Middle frontal gyrus (tissue), 1 donor: Measurements from ENCODE around the gene OST4.
A peak's percentile ranks its signal among the peaks of the same experiment; 100 is the strongest.

Source experiments
- DNase-seq: peaks from one replicate; pipeline ENCODE4 v3.0.0-alpha.2; 2015; ENCODE audit warnings: low spot score; ENCODE audit errors: extremely low spot score

OST4 gene

DNA sequence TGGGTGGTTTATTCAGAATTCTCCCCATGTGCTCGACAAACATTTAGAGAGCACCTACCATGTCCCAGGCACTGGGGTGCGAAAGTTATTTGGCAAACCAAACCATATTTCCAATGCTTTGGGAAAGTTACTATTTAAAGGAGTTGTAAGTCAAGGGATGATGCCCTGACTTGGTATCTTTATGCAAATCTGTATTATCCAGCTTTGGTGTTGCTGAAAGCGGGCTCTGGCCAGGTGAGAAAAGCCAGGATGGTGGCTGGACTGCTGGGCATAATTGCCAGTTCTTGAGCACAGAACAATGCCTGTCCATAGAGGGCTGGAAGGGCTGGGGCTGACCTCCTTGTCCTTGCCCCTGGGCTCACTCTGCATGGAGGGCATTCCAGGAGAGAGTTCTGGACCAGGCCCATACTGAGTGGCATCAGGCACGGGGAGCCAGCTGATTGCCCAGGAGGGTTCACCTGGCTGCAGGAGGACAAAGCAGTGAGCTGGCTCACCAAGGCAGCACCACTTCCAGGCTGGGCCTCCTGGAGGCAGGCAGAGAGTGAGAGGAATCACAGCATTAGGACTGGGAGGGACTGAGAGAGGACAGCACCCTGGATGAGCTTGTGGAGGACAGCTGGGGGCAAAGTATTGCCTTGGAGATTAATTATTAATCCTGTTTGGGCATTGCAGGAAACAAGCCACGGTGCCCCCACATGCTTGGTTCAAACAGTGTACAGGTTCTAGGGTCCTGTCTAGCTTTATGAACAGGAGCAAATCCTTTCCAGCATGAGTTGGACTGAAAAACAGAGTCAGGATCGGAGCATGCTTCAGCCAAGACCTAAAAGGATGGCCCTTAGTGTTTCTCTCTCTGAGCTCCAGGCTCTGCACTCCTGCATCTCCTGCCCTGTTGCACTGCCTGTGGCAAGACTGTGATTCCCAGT, 22.2 kb upstream of the OST4 start:
- DNase-seq, result no peak

DNA sequence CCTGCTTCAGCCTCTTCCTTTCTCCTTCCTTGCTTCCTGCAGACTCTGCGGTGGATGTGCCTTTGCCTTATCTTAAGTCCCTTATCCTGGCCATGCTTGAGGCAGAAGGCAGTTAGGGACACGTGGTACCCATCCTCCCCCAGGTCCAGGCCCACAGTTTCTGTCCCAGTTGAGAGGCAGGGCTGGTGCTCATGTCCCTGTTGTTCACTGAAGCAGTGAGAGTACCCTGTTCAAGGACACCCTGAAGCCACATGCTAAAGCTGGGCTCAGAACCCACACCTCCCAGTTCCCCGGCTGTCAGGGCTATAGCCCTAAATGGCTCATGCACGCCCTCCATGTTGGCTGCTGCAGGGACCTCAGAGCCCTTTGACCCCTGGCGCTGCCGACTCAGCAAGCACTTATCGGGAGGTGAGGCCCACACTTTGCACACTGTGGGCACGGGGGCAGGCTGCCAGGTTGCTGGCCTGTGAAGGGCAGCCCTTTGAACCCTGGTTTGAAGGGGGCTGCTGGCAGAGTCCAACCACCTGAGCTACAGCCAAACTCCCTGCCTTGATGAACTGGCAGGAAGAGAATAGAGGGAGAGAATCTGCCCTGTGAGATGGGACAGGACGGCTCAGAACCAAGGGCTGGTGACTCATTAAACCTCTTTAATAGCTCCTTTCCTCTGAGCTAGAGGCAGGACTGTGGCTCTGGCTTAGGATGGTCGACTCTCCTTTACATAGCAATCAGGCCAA, 21.4 kb upstream of the OST4 start:
- DNase-seq, result no peak

DNA sequence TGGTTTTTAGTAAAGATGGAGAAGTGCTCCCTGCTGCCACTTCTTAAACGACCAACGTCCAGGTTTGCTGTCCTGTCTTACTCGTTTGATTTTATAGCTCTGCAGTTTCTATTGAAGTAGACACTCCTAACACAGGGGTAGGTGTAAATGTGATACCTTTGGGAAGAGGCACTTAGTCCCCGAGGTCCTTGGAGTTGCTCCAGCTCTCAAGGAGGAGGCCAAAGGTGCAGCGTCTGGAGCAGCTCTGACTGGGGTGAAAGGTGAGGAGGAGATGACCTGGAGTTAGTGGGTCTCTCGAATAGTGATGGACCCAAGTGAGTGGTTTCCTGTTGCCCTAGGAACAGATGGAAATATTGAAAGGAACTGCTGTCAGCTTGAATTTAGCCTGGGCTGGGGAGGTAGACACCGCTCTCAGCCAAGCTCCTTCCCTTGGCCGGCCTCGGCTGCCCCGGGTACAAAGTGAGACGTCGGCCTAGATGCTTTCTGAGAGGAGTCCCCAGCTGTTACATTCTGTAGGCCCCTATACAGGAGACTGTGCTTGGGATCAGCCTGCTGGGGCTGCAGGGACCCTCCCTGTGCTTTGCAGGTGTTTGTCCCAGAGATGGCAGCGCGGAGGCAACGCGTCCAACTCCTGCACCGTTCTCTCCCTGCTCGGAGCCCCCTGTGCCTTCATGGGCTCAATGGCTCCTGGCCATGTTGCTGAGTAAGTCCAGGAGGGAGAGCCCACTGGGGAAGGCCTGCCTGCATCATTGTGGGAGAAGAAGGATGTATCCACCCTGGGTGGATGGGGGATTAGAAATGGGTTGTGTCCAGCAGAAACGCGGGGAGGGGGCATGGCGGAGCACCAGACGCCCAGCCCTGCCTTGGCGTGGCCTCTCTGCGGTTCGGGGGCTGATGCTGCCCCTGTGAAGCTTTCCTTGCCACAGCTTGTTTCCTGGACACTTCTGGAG, 20.6 kb upstream of the OST4 start:
- no peak for DNase-seq

DNA sequence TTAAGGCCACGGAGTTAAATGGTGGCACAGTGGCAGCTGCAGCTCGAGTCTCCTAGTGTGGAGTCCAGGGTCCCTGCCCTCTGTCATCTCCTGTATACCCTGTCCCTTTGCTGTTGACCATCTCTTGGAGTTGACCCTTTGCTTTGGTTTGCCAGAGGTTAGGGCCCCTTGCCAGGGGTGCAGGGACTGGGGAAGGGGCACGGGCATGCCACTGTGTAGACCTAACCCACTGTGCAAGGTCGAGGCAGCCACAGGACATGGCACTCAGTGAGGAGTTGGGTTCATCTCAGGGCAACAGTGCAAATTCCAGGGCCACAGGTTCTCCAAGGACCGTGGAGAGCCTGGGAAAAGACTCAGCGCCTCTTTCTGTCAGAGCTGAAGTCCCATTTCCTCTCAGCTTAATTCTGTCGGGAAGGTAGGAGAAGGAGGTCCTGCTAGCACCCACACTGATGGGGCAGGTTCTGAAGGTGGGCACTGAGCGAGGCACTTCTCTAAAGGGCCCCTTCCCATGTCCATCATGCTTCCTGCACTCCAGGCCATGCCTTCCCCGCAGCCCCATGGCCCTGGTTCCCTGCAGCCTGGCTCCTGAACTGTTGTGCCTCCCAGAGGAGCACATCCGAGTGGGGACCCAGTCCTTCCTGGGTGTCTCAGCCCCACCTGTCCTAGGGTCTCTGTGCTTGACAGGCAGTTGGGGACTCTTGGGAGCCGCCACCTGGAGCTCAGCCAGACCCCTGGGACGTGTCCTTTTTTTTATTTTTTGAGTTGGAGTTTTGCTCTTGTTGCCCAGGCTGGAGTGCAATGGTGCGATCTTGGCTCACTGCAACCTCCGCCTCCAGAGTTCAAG, 17.9 kb upstream of the OST4 start:
- DNase-seq, result no peak

DNA sequence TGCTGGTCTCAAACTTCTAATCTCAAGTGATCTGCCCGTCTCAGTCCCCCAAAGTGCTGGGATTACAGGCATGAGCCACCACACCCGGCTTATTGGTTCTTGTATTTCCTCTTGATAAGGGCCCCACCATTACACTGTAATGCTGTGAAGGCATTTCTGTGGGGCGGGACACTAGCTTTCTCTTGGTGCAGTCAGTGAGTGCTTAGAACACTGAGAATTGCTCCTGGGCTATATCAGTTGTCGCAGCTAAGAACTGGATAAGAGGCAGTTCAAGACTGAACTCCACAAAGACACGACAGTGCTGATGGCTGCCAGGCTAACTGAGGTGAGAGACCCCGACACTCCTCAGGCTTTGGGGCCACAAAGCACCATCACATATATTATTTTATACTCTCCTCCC, 17.2 kb upstream of the OST4 start:
- no peak for DNase-seq

DNA sequence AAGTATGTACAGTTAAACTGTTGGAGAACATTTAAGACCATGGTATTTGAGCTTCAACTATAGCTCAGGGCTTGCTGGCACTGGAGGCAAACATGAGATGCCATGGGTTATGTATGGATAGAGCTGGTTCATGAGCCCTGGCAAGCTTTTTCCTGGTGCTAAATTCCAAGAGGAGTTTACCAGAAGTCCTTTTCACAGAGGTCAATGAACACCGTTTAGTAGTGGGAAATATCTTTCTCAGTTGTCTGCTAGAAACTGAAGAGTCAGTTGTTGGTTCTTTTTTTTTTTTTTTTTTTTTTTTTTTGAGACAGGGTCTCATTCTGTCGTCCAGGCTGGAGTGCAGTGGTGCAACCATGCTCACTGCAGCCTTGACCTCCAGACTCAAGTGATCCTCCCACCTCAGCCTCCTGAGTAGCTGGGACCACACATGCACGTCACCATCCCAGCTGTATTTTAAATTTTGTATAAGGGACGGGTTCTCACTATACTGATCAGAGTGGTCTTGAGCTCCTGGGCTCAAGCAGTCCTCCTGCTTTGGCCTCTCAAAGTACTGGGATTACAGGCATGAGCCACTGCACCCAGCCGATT, 16.5 kb upstream of the OST4 start:
- no peak for DNase-seq

DNA sequence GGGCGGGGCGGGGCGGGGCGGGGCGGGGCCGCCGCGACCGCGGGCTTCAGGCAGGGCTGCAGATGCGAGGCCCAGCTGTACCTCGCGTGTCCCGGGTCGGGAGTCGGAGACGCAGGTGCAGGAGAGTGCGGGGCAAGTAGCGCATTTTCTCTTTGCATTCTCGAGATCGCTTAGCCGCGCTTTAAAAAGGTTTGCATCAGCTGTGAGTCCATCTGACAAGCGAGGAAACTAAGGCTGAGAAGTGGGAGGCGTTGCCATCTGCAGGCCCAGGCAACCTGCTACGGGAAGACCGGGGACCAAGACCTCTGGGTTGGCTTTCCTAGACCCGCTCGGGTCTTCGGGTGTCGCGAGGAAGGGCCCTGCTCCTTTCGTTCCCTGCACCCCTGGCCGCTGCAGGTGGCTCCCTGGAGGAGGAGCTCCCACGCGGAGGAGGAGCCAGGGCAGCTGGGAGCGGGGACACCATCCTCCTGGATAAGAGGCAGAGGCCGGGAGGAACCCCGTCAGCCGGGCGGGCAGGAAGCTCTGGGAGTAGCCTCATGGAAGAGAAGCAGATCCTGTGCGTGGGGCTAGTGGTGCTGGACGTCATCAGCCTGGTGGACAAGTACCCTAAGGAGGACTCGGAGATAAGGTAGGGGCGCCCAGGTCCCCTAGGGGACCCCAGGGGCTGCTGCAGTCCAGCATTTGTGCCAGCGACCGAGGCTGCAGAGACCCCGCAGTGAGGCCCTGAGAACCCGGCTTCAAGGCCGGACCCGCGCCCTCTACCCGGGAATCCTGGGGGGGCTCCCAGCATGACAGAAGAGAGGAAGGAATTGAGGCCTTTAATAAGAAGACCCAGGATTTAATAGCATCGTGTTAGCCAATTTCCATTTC, 15.5 kb upstream of the OST4 start, which contains the start of gene KHK:
Gene KHK (plus strand): TSS at position 49 of the 870 bp plus-strand sequence. CDS start 488 bp downstream, at position 537.
- DNase-seq, result peak; percentile 40

DNA sequence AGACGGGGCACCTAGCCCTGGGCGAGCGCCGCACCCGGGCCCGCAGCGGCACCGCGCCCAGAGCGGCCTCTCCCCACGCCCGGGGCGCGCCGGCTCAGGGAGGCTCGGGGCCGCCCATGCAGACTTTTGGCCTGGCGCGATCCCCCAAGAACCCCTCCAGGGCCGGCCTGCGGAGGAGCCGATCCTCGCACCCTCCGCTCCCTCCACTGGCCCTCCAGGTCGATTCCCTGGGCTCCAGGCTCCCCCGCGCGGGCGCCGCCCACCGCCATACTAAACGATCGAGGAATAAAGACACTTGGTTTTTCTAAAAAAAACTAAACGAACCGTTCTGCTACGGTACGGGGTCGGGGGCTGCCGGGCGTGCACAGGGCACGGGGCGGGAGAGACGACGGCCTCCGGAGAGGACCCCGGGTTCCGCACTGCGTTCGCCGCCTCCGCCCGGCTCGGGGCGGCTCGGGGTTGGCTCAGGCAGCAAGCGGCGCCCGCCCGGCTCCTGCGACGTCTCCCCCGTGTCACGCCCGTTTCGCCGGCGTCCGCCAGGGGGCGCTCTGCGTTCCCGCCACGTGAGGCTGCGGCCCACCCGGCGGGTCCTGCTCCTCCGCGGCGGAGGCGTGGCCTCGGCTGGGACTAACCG, 14.8 kb upstream of the OST4 start:
- peak; percentile 90 for DNase-seq

DNA sequence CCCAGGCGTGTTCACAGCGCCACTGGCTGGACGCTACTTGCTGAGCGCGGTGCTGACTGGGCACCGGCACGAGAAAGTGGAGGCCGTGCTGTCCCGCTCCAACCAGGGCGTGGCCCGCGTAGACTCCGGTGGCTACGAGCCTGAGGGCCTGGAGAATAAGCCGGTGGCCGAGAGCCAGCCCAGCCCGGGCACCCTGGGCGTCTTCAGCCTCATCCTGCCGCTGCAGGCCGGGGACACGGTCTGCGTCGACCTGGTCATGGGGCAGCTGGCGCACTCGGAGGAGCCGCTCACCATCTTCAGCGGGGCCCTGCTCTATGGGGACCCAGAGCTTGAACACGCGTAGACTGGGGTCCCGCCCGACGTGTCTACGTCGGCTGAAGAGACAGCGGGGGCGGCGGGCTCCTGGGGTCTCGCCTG, 14.2 kb upstream of the OST4 start:
- DNase-seq, result peak; percentile 43

DNA sequence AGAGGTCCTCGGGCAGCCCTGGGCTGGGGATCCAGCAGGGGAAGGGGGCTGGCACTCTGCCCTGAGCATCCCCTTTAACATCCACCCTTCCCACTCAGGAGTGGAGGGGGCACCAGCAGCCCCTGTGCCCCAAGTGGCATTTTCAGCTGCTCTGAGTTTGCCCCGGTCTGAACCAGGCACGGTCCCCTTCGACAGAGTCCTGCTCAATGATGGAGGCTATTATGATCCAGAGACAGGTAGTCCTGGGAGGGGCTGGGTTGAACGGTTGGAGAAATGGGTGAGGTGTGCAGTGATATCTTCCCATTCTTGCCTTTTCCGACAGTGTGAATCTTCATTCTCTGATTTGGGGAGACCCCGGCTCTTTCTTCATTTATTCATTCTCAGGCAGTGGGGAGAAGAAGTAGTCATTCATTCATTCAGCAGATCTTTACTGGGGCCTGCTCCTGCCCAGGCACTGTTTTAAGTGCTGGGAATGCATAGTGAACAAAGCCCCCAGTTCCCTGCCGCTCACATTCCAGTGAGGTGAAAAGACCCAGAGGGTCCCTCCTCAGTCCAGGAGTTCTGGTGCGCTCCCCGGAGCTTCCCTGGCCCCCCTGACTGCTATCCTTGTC, 13.7 kb upstream of the OST4 start:
- DNase-seq, result no peak

DNA sequence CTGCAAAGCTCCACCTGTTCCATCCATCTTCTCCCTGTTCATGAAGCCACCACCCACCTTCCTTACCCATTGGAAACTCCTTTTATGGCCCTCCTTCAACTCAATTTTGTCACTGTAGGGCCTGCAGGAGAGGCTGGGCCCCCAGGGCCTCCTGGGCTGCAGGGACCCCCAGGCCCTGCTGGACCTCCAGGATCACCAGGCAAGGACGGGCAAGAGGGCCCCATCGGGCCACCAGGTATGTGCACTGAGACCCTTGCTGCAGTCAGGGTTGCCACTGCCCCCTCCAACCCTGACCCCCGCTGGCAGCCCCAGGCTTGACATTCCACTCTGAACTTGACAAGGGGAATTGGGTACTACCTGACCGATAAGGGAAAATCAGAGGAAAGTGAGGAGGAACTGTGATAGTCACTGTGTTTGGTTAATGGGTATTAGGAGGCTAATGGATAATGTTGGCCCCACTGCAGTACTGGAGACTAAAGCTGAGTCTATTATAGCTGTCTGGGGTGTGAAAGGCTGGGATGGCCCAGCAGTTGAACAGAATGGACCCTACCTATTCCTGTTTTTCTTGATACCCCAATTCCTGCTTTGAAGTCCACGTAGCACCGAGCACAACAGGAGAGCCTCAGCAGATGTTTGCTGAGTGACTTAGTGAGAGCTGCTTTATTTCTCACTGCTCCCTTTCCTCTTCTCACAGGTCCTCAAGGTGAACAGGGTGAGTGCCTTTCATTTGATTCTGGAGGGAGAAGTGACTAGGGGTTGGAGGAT, 13.0 kb upstream of the OST4 start:
- DNase-seq, result no peak

DNA sequence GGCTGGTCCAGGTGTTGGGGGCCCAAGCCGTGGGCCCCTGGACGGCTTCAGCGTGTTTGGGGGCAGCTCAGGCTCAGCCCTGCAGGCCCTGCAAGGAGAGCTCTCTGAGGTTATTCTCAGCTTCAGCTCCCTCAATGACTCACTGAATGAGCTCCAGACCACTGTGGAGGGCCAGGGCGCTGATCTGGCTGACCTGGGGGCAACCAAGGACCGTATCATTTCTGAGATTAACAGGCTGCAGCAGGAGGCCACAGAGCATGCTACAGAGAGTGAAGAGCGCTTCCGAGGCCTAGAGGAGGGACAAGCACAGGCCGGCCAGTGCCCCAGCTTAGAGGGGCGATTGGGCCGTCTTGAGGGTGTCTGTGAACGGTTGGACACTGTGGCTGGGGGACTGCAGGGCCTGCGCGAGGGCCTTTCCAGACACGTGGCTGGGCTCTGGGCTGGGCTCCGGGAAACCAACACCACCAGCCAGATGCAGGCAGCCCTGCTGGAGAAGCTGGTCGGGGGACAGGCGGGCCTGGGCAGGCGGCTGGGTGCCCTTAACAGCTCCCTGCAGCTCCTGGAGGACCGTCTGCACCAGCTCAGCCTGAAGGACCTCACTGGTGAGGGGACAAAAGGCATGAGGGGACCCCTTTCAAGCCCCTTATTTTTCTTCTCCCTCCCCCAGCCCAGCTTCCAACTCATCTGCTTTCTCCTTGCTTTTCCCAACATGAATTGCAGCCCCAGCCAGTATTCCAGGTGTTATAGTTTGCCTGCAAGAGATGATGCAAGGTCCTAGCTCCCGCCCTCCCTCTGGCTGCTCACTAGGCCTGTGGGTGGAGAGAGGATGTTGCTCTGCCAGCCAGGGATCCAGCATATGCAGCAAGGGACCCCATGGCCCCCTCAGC, 12.2 kb upstream of the OST4 start:
- no peak for DNase-seq

DNA sequence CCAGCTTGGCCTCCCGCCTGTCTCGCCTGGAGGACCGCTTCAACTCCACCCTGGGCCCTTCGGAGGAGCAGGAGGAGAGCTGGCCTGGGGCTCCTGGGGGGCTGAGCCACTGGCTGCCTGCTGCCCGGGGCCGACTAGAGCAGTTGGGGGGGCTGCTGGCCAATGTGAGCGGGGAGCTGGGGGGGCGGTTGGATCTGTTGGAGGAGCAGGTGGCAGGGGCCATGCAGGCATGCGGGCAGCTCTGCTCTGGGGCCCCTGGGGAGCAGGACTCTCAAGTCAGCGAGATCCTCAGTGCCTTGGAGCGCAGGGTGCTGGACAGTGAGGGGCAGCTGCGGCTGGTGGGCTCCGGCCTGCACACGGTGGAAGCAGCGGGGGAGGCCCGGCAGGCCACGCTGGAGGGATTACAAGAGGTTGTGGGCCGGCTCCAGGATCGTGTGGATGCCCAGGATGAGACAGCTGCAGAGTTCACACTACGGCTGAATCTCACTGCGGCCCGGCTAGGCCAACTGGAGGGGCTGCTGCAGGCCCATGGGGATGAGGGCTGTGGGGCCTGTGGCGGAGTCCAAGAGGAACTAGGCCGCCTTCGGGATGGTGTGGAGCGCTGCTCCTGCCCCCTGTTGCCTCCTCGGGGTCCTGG, 11.4 kb upstream of the OST4 start:
- DNase-seq, result no peak

DNA sequence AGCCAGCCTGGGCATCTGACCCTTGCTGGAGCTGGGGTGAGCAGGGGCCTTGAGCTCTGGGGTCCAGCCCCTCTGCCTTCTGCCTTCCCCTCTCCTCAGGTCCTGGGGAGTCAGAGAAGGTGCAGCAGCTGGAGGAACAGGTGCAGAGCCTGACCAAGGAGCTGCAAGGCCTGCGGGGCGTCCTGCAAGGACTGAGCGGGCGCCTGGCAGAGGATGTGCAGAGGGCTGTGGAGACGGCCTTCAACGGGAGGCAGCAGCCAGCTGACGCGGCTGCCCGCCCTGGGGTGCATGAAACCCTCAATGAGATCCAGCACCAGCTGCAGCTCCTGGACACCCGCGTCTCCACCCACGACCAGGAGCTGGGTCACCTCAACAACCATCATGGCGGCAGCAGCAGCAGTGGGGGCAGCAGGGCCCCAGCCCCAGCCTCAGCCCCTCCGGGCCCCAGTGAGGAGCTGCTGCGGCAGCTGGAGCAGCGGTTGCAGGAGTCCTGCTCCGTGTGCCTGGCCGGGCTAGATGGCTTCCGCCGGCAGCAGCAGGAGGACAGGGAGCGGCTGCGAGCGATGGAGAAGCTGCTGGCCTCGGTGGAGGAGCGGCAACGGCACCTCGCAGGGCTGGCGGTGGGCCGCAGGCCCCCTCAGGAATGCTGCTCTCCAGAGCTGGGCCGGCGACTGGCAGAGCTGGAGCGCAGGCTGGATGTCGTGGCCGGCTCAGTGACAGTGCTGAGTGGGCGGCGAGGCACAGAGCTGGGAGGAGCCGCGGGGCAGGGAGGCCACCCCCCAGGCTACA, 10.7 kb upstream of the OST4 start:
- no peak for DNase-seq

DNA sequence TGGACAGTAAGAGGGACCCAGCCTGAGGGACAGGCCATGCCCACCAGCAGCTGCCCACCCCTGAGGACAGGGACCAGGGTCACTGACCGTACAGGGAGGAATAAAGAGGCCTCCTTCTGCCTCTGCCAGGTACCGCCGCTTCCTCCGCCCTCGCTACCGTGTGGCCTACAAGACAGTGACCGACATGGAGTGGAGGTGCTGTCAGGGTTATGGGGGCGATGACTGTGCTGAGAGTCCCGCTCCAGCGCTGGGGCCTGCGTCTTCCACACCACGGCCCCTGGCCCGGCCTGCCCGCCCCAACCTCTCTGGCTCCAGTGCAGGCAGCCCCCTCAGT, 9.1 kb upstream of the OST4 start:
- no peak for DNase-seq
